Lower lobe of right lung (tissue), 2 donors: ENCODE measurements around the gene CLPTM1. TPM values are rescaled to one million over a fixed set of nuclear protein-coding genes. Genes with fewer than 3 reads are reported as not detected.

ENCODE experiments used
- ATAC-seq, 2 donors: fragments of 200-7000 bp; cut with Tn5 transposase; one replicate each; pipeline ENCODE4 v1.9.1; 2020 to 2022; ENCODE audit warnings: mild to moderate bottlenecking in 2 of 2, moderate library complexity in 2 of 2
- DNase-seq: peaks from one replicate; pipeline ENCODE4 v3.0.0-alpha.2; 2020
- H3K27ac ChIP-seq: fragments of 200-600 bp; one replicate; pipeline ENCODE4 v1.8.0; 2022
- H3K27me3 ChIP-seq: fragments of 200-600 bp; one replicate; pipeline ENCODE4 v1.8.0; 2022; ENCODE audit warnings: low read depth
- H3K36me3 ChIP-seq: fragments of 200-600 bp; one replicate; pipeline ENCODE4 v1.8.0; 2022; ENCODE audit warnings: mild to moderate bottlenecking
- H3K4me1 ChIP-seq: fragments of 200-600 bp; one replicate; pipeline ENCODE4 v1.8.0; 2022
- H3K4me3 ChIP-seq: fragments of 200-600 bp; one replicate; pipeline ENCODE4 v1.8.0; 2022; ENCODE audit warnings: mild to moderate bottlenecking
- H3K9me3 ChIP-seq: fragments of 200-600 bp; one replicate; pipeline ENCODE4 v1.8.0; 2022
- CTCF ChIP-seq: fragments of 200-600 bp; IDR thresholded peaks from one replicate; pipeline ENCODE4 v1.8.0; 2022; ENCODE audit warnings: antibody characterized with exemption, mild to moderate bottlenecking
- intact Hi-C: fragments of 100-400 bp; cut with DNase I; formaldehyde crosslinking; loops from one replicate; pipeline ENCODE4 v1.11.0; 2022
- total RNA-seq: library from RNA; stranded (reverse); fragmentation: NEBNext Ultra II Directional; extraction: Animal tissue kit (Norgen Biotek cat#: 25700); gene quantifications from one replicate; pipeline ENCODE4 v1.2.1, GENCODE V29; 2021
- donor health status: DM: no; HTN: yes; CAD: no; lungs with severe emphysema.

Gene CLPTM1
- total RNA-seq, 1 donor from 2014 or later, result 104 TPM

GRCh38 chr19:45023048-45023447 is 67.9 kb downstream of the CLPTM1 start:
- TF ChIP-seq CTCF, result no peak
- H3K4me3 ChIP-seq, result no peak overlapping the region
- intact Hi-C loops, result no loop called here
- H3K9me3 ChIP-seq, result no peaks in the 10 kb centered on the region
- DNase-seq (no peak), ATAC-seq (no peak)
- H3K27ac ChIP-seq, result no peak overlapping the region
- H3K27me3 ChIP-seq, result no peaks in the 10 kb centered on the region
- peaks cover 41% of the 10 kb centered on the region for H3K36me3 ChIP-seq
- no peaks in the 10 kb centered on the region for H3K4me1 ChIP-seq

- H3K9me3 ChIP-seq, result no peaks in the 10 kb centered on the region
- no peaks in the 10 kb centered on the region for H3K27me3 ChIP-seq
- intact Hi-C loops, result no loop called here
- no peak for TF ChIP-seq CTCF
- H3K4me3 ChIP-seq, result no peak overlapping the region
- ATAC-seq (peak in 1 of 2 donors; percentile 29), DNase-seq (no peak)
- no peak overlapping the region for H3K27ac ChIP-seq
- H3K36me3 ChIP-seq, result peaks cover 54% of the 10 kb centered on the region
- H3K4me1 ChIP-seq, result no peaks in the 10 kb centered on the region
Measured at GRCh38 chr19:45025264-45025663, 70.1 kb downstream of the CLPTM1 start.

GRCh38 chr19:45027371-45027770 is 72.2 kb downstream of the CLPTM1 start:
- Histone ChIP-seq H3K4me3 (no peak overlapping the region), H3K36me3 (peaks cover 64% of the 10 kb centered on the region), H3K9me3 (no peaks in the 10 kb centered on the region), H3K27ac (no peak overlapping the region), H3K4me1 (no peaks in the 10 kb centered on the region), H3K27me3 (no peaks in the 10 kb centered on the region)
- TF ChIP-seq CTCF, result no peak
- intact Hi-C loops, result no loop called here
- DNase-seq, result no peak
- ATAC-seq, result no peak

GRCh38 chr19:45030825-45031224 is 75.6 kb downstream of the CLPTM1 start:
- intact Hi-C loops, result no loop called here
- TF ChIP-seq CTCF, result no peak
- H3K4me1 ChIP-seq, result no peaks in the 10 kb centered on the region

GRCh38 chr19:45032421-45032820 is 77.2 kb downstream of the CLPTM1 start:
- H3K27ac ChIP-seq, result no peak overlapping the region
- H3K4me1 ChIP-seq, result no peaks in the 10 kb centered on the region
- H3K36me3 ChIP-seq, result peaks cover 81% of the 10 kb centered on the region
- no peaks in the 10 kb centered on the region for H3K27me3 ChIP-seq
- H3K9me3 ChIP-seq, result no peaks in the 10 kb centered on the region
- intact Hi-C loops, result no loop called here
- no peak overlapping the region for H3K4me3 ChIP-seq
- no peak for TF ChIP-seq CTCF
- DNase-seq (no peak), ATAC-seq (no peak)

More at GRCh38 chr19:45030825-45031224, 75.6 kb downstream of the CLPTM1 start:
- no peaks in the 10 kb centered on the region for H3K9me3 ChIP-seq
- DNase-seq (no peak), ATAC-seq (no peak)
- H3K36me3 ChIP-seq, result peaks cover 85% of the 10 kb centered on the region
- H3K27ac ChIP-seq, result no peak overlapping the region
- H3K27me3 ChIP-seq, result no peaks in the 10 kb centered on the region
- H3K4me3 ChIP-seq, result no peak overlapping the region

GRCh38 chr19:45035755-45036154 is 80.6 kb downstream of the CLPTM1 start:
- ATAC-seq, result no peak
- Histone ChIP-seq H3K27ac (no peak overlapping the region), H3K4me3 (no peak overlapping the region), H3K27me3 (no peaks in the 10 kb centered on the region), H3K36me3 (peaks cover 63% of the 10 kb centered on the region), H3K4me1 (peaks cover 21% of the 10 kb centered on the region), H3K9me3 (no peaks in the 10 kb centered on the region)
- no peak for DNase-seq
- intact Hi-C loops, result no loop called here
- no peak for TF ChIP-seq CTCF
